Right lobe of liver (tissue), 4 donors: ENCODE data around the gene UMPS.

Experiments used
- CTCF ChIP-seq, 4 donors: fragments of 200-600 bp in 3 of 4; fragments of 450-650 bp in 1 of 4; IDR thresholded peaks; one replicate each; pipeline versions ENCODE4 v1.5.1 to v1.8.0; 2016 to 2022; ENCODE audit warnings: antibody characterized with exemption in 4 of 4, mild to moderate bottlenecking in 2 of 4
- POLR2A ChIP-seq: fragments of 450-650 bp; IDR thresholded peaks from one replicate; pipeline ENCODE4 v1.6.1; 2017; ENCODE audit warnings: antibody characterized with exemption, mild to moderate bottlenecking
- donor health status: DM: no; HTN: no; CAD: no.
- donor health status: DM: no; HTN: no; CAD: no.
- donor health status: DM: no; HTN: yes; CAD: no.

GRCh38 chr3:124769462-124769861 lies 39.2 kb downstream of the UMPS start:
- no peak for TF ChIP-seq CTCF (IDR thresholded peaks at IDR 0.05)
- TF ChIP-seq POLR2A: no peak
